ENCODE measurements around the gene TBC1D12.

GRCh38 chr10:94420516-94420915 lies 18.2 kb downstream of the TBC1D12 start:
- TF ChIP-seq, protein P1, sequence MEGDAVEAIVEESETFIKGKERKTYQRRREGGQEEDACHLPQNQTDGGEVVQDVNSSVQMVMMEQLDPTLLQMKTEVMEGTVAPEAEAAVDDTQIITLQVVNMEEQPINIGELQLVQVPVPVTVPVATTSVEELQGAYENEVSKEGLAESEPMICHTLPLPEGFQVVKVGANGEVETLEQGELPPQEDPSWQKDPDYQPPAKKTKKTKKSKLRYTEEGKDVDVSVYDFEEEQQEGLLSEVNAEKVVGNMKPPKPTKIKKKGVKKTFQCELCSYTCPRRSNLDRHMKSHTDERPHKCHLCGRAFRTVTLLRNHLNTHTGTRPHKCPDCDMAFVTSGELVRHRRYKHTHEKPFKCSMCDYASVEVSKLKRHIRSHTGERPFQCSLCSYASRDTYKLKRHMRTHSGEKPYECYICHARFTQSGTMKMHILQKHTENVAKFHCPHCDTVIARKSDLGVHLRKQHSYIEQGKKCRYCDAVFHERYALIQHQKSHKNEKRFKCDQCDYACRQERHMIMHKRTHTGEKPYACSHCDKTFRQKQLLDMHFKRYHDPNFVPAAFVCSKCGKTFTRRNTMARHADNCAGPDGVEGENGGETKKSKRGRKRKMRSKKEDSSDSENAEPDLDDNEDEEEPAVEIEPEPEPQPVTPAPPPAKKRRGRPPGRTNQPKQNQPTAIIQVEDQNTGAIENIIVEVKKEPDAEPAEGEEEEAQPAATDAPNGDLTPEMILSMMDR (IDR thresholded peaks at IDR 0.05; ENCODE audit: extremely low read depth in 1 of 2, insufficient read depth in 1 of 2, low read depth in 1 of 2, low read length in 2 of 2), result no peak
- TF ChIP-seq EZH2 (IDR thresholded peaks at IDR 0.05; ENCODE audit: borderline replicate concordance, low read depth, low read length, severe bottlenecking) (no peak), POLR2A (IDR thresholded peaks at IDR 0.05; ENCODE audit: low read depth, low read length) (no peak)

All from endothelial cell of umbilical vein (primary cell).